ENCODE measurements around the gene MAPK8IP3. TPM values are rescaled to one million over a fixed set of nuclear protein-coding genes. Genes with fewer than 3 reads are reported as not detected.

MAPK8IP3 gene
- polyA plus RNA-seq, 3 donors, result 1.1 to 185 (median 2.1) TPM

GRCh38 chr16:1778200-1779179, 72.5 kb downstream of the MAPK8IP3 start:
- Mint-ChIP-seq H3K4me1 (peaks cover 30% of the 10 kb centered on the region), H3K36me3 (peaks cover 5 to 43% of the 10 kb centered on the region in 2 donors), H3K27me3 (ENCODE audit: low read depth in 3 of 3) (no peaks in the 10 kb centered on the region), H3K9me3 (no peaks in the 10 kb centered on the region), H3K27ac (no peak overlapping the region), H3K4me3 (no peak overlapping the region)
- 92% methylated on average over 32 of the region's 34 CpGs for WGBS (ENCODE audit: insufficient coverage)
- Histone ChIP-seq H2AFZ (ENCODE audit: insufficient read depth, low read depth, low read length, poor library complexity, severe bottlenecking) (no peak overlapping the region), H3K79me2 (ENCODE audit: insufficient read depth, low read length) (peaks cover 50% of the 10 kb centered on the region), H3K4me2 (replicated peaks; ENCODE audit: extremely low read depth, low read length, poor library complexity, severe bottlenecking) (no peak overlapping the region), H3K27me3 (ENCODE audit: control insufficient read depth in 2 of 2, insufficient read depth in 2 of 2, low read length in 2 of 2) (no peaks in the 10 kb centered on the region), H4K20me1 (ENCODE audit: insufficient read depth, low read length) (peaks cover 85% of the 10 kb centered on the region), H3K4me1 (ENCODE audit: control insufficient read depth in 1 of 2, insufficient read depth in 2 of 2, low read length in 2 of 2) (peaks cover 29 to 42% of the 10 kb centered on the region in 2 donors), H3K36me3 (replicated peaks in 1 of 2; ENCODE audit: control insufficient read depth in 1 of 2, insufficient read depth in 2 of 2, low read length in 2 of 2) (peaks cover 39% of the 10 kb centered on the region in 2 donors), H3K9me3 (replicated peaks in 1 of 2; ENCODE audit: control insufficient read depth in 1 of 2, insufficient read depth in 1 of 2, low read length in 2 of 2) (no peaks in the 10 kb centered on the region), H3K9ac (ENCODE audit: insufficient read depth, low read length, poor library complexity, severe bottlenecking) (no peak overlapping the region), H3K4me3 (replicated peaks in 1 of 3; ENCODE audit: low read depth in 2 of 3, low read length in 3 of 3) (no peak overlapping the region), H3K27ac (ENCODE audit: low read depth in 1 of 2, low read length in 2 of 2) (no peak overlapping the region)
- no peak for DNase-seq
- intact Hi-C loops (cut with micrococcal nuclease), result loop anchor here (10.0 kb wide), 3 partner anchors 74 to 304 kb away; partner anchors contain the start of genes CLCN7 (in 1 of the 2) and MAPK8IP3 (in 1 of the 2)
- TF ChIP-seq CTCF (IDR thresholded peaks at IDR 0.05), result no peak

- peak overlapping the region in 1 of 2 donors; percentile 14 for H3K27ac ChIP-seq (ENCODE audit: low read depth in 1 of 2, low read length in 2 of 2)
- H3K36me3 ChIP-seq (replicated peaks in 1 of 2; ENCODE audit: control insufficient read depth in 1 of 2, insufficient read depth in 2 of 2, low read length in 2 of 2), result peaks cover 39% of the 10 kb centered on the region in 2 donors
- H3K79me2 ChIP-seq (ENCODE audit: insufficient read depth, low read length), result peaks cover 50% of the 10 kb centered on the region
- no peaks in the 10 kb centered on the region for H3K27me3 ChIP-seq (ENCODE audit: control insufficient read depth in 2 of 2, insufficient read depth in 2 of 2, low read length in 2 of 2)
- H2AFZ ChIP-seq (ENCODE audit: insufficient read depth, low read depth, low read length, poor library complexity, severe bottlenecking), result no peak overlapping the region
- no peaks in the 10 kb centered on the region for H3K9me3 ChIP-seq (replicated peaks in 1 of 2; ENCODE audit: control insufficient read depth in 1 of 2, insufficient read depth in 1 of 2, low read length in 2 of 2)
- Mint-ChIP-seq H3K36me3 (peaks cover 5 to 43% of the 10 kb centered on the region in 2 donors), H3K9me3 (no peaks in the 10 kb centered on the region), H3K27ac (peak overlapping the region in 1 of 7 donors; percentile 32), H3K27me3 (ENCODE audit: low read depth in 3 of 3) (no peaks in the 10 kb centered on the region), H3K4me1 (peaks cover 32% of the 10 kb centered on the region), H3K4me3 (no peak overlapping the region)
- no peak for TF ChIP-seq CTCF (IDR thresholded peaks at IDR 0.05)
- intact Hi-C loops (cut with micrococcal nuclease), result loop anchor here (10.0 kb wide), 3 partner anchors 74 to 304 kb away; partner anchors contain the start of genes CLCN7 (in 1 of the 2) and MAPK8IP3 (in 1 of the 2)
- no peak overlapping the region for H3K4me3 ChIP-seq (replicated peaks in 1 of 3; ENCODE audit: low read depth in 2 of 3, low read length in 3 of 3)
- 87% methylated on average over 5 of the region's 8 CpGs for WGBS (ENCODE audit: insufficient coverage)
- DNase-seq, result no peak
- no peak overlapping the region for H3K4me2 ChIP-seq (replicated peaks; ENCODE audit: extremely low read depth, low read length, poor library complexity, severe bottlenecking)
- peaks cover 31 to 42% of the 10 kb centered on the region in 2 donors for H3K4me1 ChIP-seq (ENCODE audit: control insufficient read depth in 1 of 2, insufficient read depth in 2 of 2, low read length in 2 of 2)
- peaks cover 78% of the 10 kb centered on the region for H4K20me1 ChIP-seq (ENCODE audit: insufficient read depth, low read length)
- no peak overlapping the region for H3K9ac ChIP-seq (ENCODE audit: insufficient read depth, low read length, poor library complexity, severe bottlenecking)
Observed at GRCh38 chr16:1779234-1779701, 73.3 kb downstream of the MAPK8IP3 start.
